H1 (cell line): ENCODE measurements around the gene DNAH12. TPM values are rescaled to one million over a fixed set of nuclear protein-coding genes. Genes with fewer than 3 reads are reported as not detected.

Experiments
- CTCF ChIA-PET: fragments of 300-600 bp; sonication (Branson Sonifier 250); formaldehyde crosslinking; loops from one replicate; lab custom pipeline; 2021; ENCODE audit not compliant: partially characterized antibody; lab: Charles Lee
- POLR2A ChIA-PET: fragments of 300-600 bp; sonication (Branson Sonifier 250); formaldehyde crosslinking; loops from one replicate; lab custom pipeline; 2021; ENCODE audit warnings: inconsistent platforms; ENCODE audit not compliant: partially characterized antibody; lab: Charles Lee
- DNase-seq, 2 experiments: peaks; one replicate each; pipeline versions ENCODE4 v3.0.0 to v3.0.0-alpha.2; 2010 to 2022; ENCODE audit warnings: low spot score in 2 of 2, low read depth in 1 of 2, mixed read lengths in 1 of 2
- FAIRE-seq: peaks from 2 replicates; lab custom pipeline; 2011; peaks lifted over from hg19 to GRCh38; lab: Jason Lieb, UNC
- H2AFZ ChIP-seq: 2 replicates; pipeline ENCODE4 v1.8.1; 2012; ENCODE audit warnings: low read length, inconsistent platforms
- H2AK5ac ChIP-seq: 2 replicates; pipeline ENCODE4 v1.6.1; 2013; ENCODE audit warnings: low read depth, low read length
- H2BK120ac ChIP-seq: replicated peaks from 2 replicates; pipeline ENCODE3; 2013; ENCODE audit warnings: low read depth, low read length, inconsistent platforms
- H2BK12ac ChIP-seq: 2 replicates; pipeline ENCODE4 v1.6.1; 2013; ENCODE audit warnings: low read depth, low read length
- H2BK15ac ChIP-seq: 2 replicates; pipeline ENCODE4 v1.6.1; 2013; ENCODE audit warnings: low read length
- H2BK20ac ChIP-seq: 2 replicates; pipeline ENCODE4 v1.6.1; 2013; ENCODE audit warnings: low read length
- H2BK5ac ChIP-seq: 2 replicates; pipeline ENCODE4 v1.6.1; 2013; ENCODE audit warnings: low read depth, low read length
- H3K14ac ChIP-seq: 2 replicates; pipeline ENCODE4 v1.6.1; 2013; ENCODE audit warnings: inconsistent platforms; ENCODE audit not compliant: insufficient read length
- H3K18ac ChIP-seq: 2 replicates; pipeline ENCODE4 v1.6.1; 2013; ENCODE audit warnings: low read length; ENCODE audit errors: extremely low read depth
- H3K23ac ChIP-seq: 2 replicates; pipeline ENCODE4 v1.6.1; 2013; ENCODE audit warnings: inconsistent platforms; ENCODE audit not compliant: insufficient read length
- H3K23me2 ChIP-seq: 2 replicates; pipeline ENCODE4 v1.6.1; 2013; ENCODE audit warnings: low read depth, low read length
- H3K27ac ChIP-seq: 2 replicates; pipeline ENCODE4 v1.6.1; 2011; ENCODE audit warnings: low read depth, low read length, inconsistent platforms
- H3K27me3 ChIP-seq, 4 experiments: replicated peaks in 1 of 4; 1 replicate in 1 of 4; 2 replicates in 3 of 4; pipeline versions ENCODE4 v1.6.1 to v1.8.1; 2011 to 2013; ENCODE audit warnings: low read length in 3 of 4, mild to moderate bottlenecking in 3 of 4, inconsistent platforms in 2 of 4, mixed read lengths in 2 of 4, moderate library complexity in 1 of 4; ENCODE audit not compliant: control insufficient read depth in 3 of 4, insufficient read depth in 3 of 4; ENCODE audit errors: extremely low read depth in 1 of 4
- H3K36me3 ChIP-seq, 4 experiments: 2 replicates each; pipeline versions ENCODE4 v1.6.1 to v1.8.1; 2011 to 2013; ENCODE audit warnings: mild to moderate bottlenecking in 4 of 4, low read length in 3 of 4, moderate library complexity in 2 of 4, control low read depth in 1 of 4, inconsistent platforms in 1 of 4; ENCODE audit not compliant: insufficient read depth in 4 of 4, control insufficient read depth in 2 of 4
- H3K4ac ChIP-seq: replicated peaks from 2 replicates; pipeline ENCODE3; 2013; ENCODE audit warnings: low read length, low read depth, mixed read lengths, inconsistent platforms; ENCODE audit not compliant: insufficient read length
- H3K4me1 ChIP-seq, 4 experiments: replicated peaks in 1 of 4; 1 replicate in 1 of 4; 2 replicates in 3 of 4; pipeline versions ENCODE4 v1.6.1 to v1.8.1; 2011 to 2013; ENCODE audit warnings: low read length in 3 of 4, inconsistent platforms in 2 of 4, mixed read lengths in 1 of 4; ENCODE audit not compliant: insufficient read depth in 4 of 4, control insufficient read depth in 3 of 4
- H3K4me2 ChIP-seq, 2 experiments: 2 replicates each; pipeline versions ENCODE4 v1.6.1 to v1.8.1; 2011 to 2013; ENCODE audit warnings: low read depth in 2 of 2, low read length in 2 of 2, control low read depth in 1 of 2, inconsistent platforms in 1 of 2, mild to moderate bottlenecking in 1 of 2; ENCODE audit not compliant: insufficient read depth in 1 of 2
- H3K4me3 ChIP-seq, 4 experiments: fragments of 200-600, 300-600 bp in 1 of 4; sonication (generic), shearing (Covaris generic), sonication (Bioruptor Twin) in 1 of 4; 2 replicates each; pipeline versions ENCODE4 v1.5.1 to v1.8.1; 2011 to 2016; ENCODE audit warnings: low read length in 4 of 4, low read depth in 3 of 4, control low read depth in 2 of 4, inconsistent platforms in 2 of 4, mild to moderate bottlenecking in 2 of 4, mixed read lengths in 1 of 4, moderate library complexity in 1 of 4; ENCODE audit not compliant: insufficient read depth in 2 of 4; ENCODE audit errors: extremely low read depth in 1 of 4
- H3K56ac ChIP-seq: replicated peaks from 2 replicates; pipeline ENCODE3; 2013; ENCODE audit warnings: low read depth, mild to moderate bottlenecking, mixed read lengths, low read length, inconsistent platforms; ENCODE audit not compliant: insufficient read length
- H3K79me1 ChIP-seq: 2 replicates; pipeline ENCODE4 v1.6.1; 2013; ENCODE audit warnings: low read depth, low read length, control low read depth
- H3K79me2 ChIP-seq, 2 experiments: 2 replicates each; pipeline versions ENCODE4 v1.6.1 to v1.8.1; 2012 to 2013; ENCODE audit warnings: low read length in 2 of 2, mild to moderate bottlenecking in 2 of 2, inconsistent platforms in 1 of 2; ENCODE audit not compliant: insufficient read depth in 2 of 2, control insufficient read depth in 1 of 2
- H3K9ac ChIP-seq, 4 experiments: replicated peaks in 1 of 4; 1 replicate in 1 of 4; 2 replicates in 3 of 4; pipeline versions ENCODE4 v1.6.1 to v1.8.1; 2011 to 2013; ENCODE audit warnings: low read depth in 3 of 4, low read length in 3 of 4, control low read depth in 2 of 4, mild to moderate bottlenecking in 2 of 4, moderate library complexity in 2 of 4, inconsistent platforms in 1 of 4; ENCODE audit errors: extremely low read depth in 1 of 4
- H3K9me3 ChIP-seq, 2 experiments: 2 replicates each; pipeline versions ENCODE4 v1.6.1 to v1.8.1; 2012 to 2013; ENCODE audit warnings: mild to moderate bottlenecking in 2 of 2, moderate library complexity in 2 of 2, control low read depth in 1 of 2, inconsistent platforms in 1 of 2, low read depth in 1 of 2, low read length in 1 of 2, mixed read lengths in 1 of 2; ENCODE audit not compliant: insufficient read depth in 2 of 2
- H4K20me1 ChIP-seq, 2 experiments: replicated peaks in 1 of 2; 2 replicates each; pipeline versions ENCODE3 to v1.8.1; 2011 to 2013; ENCODE audit warnings: inconsistent platforms in 2 of 2, low read length in 2 of 2, mild to moderate bottlenecking in 1 of 2; ENCODE audit not compliant: insufficient read depth in 2 of 2, control insufficient read depth in 1 of 2
- H4K5ac ChIP-seq: 2 replicates; pipeline ENCODE4 v1.6.1; 2013; ENCODE audit warnings: low read length, low read depth, mixed read lengths, inconsistent platforms; ENCODE audit not compliant: insufficient read length
- H4K8ac ChIP-seq: 2 replicates; pipeline ENCODE4 v1.8.0; 2013; ENCODE audit warnings: mild to moderate bottlenecking, moderate library complexity, low read length, inconsistent platforms; ENCODE audit not compliant: insufficient read depth; ENCODE audit errors: extremely low read depth
- H4K91ac ChIP-seq: replicated peaks from 2 replicates; pipeline ENCODE3; 2013; ENCODE audit warnings: low read length, mixed read lengths, inconsistent platforms; ENCODE audit not compliant: insufficient read length
- CBX5 ChIP-seq: fragments of 300-800, 300-1000 bp; sonication (generic); IDR thresholded peaks from 2 replicates; pipeline ENCODE4 v1.7.1; 2016; ENCODE audit warnings: antibody characterized with exemption, low read length, low read depth
- GABPA ChIP-seq: IDR thresholded peaks from 2 replicates; pipeline ENCODE4 v1.6.1; 2011; ENCODE audit warnings: mild to moderate bottlenecking, low read length, moderate library complexity, borderline replicate concordance; ENCODE audit not compliant: insufficient read depth
- HDAC2 ChIP-seq, 2 experiments: fragments of 300-600 bp in 1 of 2; sonication (generic) in 1 of 2; IDR thresholded peaks; 2 replicates each; pipeline ENCODE4 v1.6.1; 2011 to 2012; ENCODE audit warnings: low read depth in 2 of 2, low read length in 2 of 2, mild to moderate bottlenecking in 2 of 2, moderate library complexity in 2 of 2, borderline replicate concordance in 1 of 2, inconsistent platforms in 1 of 2
- KDM1A ChIP-seq: fragments of 200-600, 300-600 bp; sonication (generic); IDR thresholded peaks from 2 replicates; pipeline ENCODE4 v1.7.1; 2016; ENCODE audit warnings: mild to moderate bottlenecking, low read length, borderline replicate concordance
- MAFK ChIP-seq: IDR thresholded peaks from 2 replicates; pipeline ENCODE4 v1.6.1; 2012; ENCODE audit warnings: low read depth, mild to moderate bottlenecking, improper control_type of control experiment, low read length
- RAD21 ChIP-seq, 2 experiments: IDR thresholded peaks in 1 of 2; conservative IDR thresholded peaks in 1 of 2; 2 replicates each; pipeline ENCODE4 v1.6.1; 2011; ENCODE audit warnings: low read depth in 2 of 2, low read length in 2 of 2, improper control_type of control experiment in 1 of 2, inconsistent platforms in 1 of 2, mild to moderate bottlenecking in 1 of 2, moderate library complexity in 1 of 2
- SP1 ChIP-seq: IDR thresholded peaks from 2 replicates; pipeline ENCODE4 v1.6.1; 2011; ENCODE audit warnings: low read depth, low read length
- WGBS, 2 experiments: shearing (Covaris generic) in 1 of 2; methylation state at CpG; one replicate each; pipeline versions ENCODE4 v1.1.6 to v1.1.7; 2013 to 2015; ENCODE audit warnings: low lambda C conversion rate in 2 of 2, mixed read lengths in 2 of 2, inconsistent platforms in 1 of 2, low coverage in 1 of 2, missing lambda C conversion rate in 1 of 2; ENCODE audit not compliant: insufficient replicate concordance in 2 of 2, insufficient coverage in 1 of 2, insufficient read length in 1 of 2; ENCODE audit errors: extremely low coverage in 1 of 2, missing lambda C conversion rate in 1 of 2; 5-methylcytosine and 5-hydroxymethylcytosine counted together
- polyA plus RNA-seq, 7 experiments: library from polyadenylated mRNA; depleted of rRNA in 3 of 7; stranded (reverse) in 5 of 7; unstranded in 2 of 7; fragments of >200 nt in 5 of 7; fragments of 200-250 nt in 2 of 7; gene quantifications; 1 replicate in 5 of 7; 2 replicates in 1 of 7; 4 replicates in 1 of 7; pipeline versions ENCODE4 v1.2.1 to v1.2.3, GENCODE V29; 2011 to 2013; ENCODE audit warnings: missing spikeins in 2 of 7, mixed read lengths in 2 of 7
- total RNA-seq: library from RNA; stranded (reverse); fragmentation: NEBNext Ultra II Directional; extraction: Animal tissue kit (Norgen Biotek cat#: 25700); gene quantifications from 2 replicates; pipeline ENCODE4 v1.2.1, GENCODE V29; 2021
- TF ChIP-seq, protein P1 (sequence below): IDR thresholded peaks from 2 replicates; pipeline ENCODE4 v1.6.1; 2012; ENCODE audit warnings: low read length, inconsistent platforms
- TF ChIP-seq, protein P2 (sequence below), 3 experiments: IDR thresholded peaks; 1 replicate in 2 of 3; 2 replicates in 1 of 3; pipeline versions ENCODE4 v1.5.1 to v1.6.1; 2011; ENCODE audit warnings: low read length in 3 of 3, mild to moderate bottlenecking in 3 of 3, inconsistent platforms in 2 of 3, low read depth in 1 of 3, moderate library complexity in 1 of 3; ENCODE audit not compliant: insufficient read depth in 1 of 3; ENCODE audit errors: control extremely low read depth in 1 of 3

Gene DNAH12
- total and polyA plus RNA-seq, 2 of the 8 experiments (the other 6 are each of a cell fraction or from before 2014, with no cell fraction given), result not detected

DNA sequence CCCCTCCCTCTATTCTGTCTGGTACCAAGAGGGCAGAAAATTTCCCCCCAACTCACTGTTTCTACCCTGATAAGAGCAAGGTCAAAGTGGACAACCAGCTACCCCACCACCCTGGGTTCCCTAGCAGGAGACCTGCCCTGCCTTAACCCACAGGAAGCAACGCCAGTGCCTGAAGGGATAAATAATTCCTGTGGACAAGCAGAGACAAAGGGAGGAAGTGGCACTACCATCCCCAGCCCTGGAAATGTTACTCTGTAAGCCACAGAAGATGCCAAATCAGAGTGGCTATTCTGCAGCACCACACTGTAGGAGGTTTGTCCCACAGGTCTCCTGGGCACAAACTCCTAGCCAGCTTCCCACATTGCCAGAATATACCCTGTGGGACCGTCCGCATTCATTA is 80.1 kb downstream of the DNAH12 start:
- no peak overlapping the region for H3K9ac ChIP-seq
- ChIA-PET POLR2A (no interaction called here), CTCF (interaction anchor here (1.7 to 1.9 kb wide), 2 partner anchors 10 to 67 kb away, joined by 4 to 6 read pairs; no protein-coding TSS in a partner anchor)
- H3K36me3 ChIP-seq, result no peaks in the 10 kb centered on the region
- no peak overlapping the region for H2BK20ac ChIP-seq
- no peak overlapping the region for H3K4ac ChIP-seq
- H4K20me1 ChIP-seq, result no peaks in the 10 kb centered on the region
- no peaks in the 10 kb centered on the region for H3K9me3 ChIP-seq
- DNase-seq (no peak), FAIRE-seq (no peak)
- H3K18ac ChIP-seq, result no peak overlapping the region
- H3K4me1 ChIP-seq, result no peaks in the 10 kb centered on the region
- 92% methylated on average over 3 of the region's 3 CpGs; no CpG with 5 or more reads in 1 of the 2 experiments for WGBS, 2 experiments
- no peak overlapping the region for H3K4me3 ChIP-seq
- H2AK5ac ChIP-seq, result no peak overlapping the region
- no peak overlapping the region for H4K8ac ChIP-seq
- no peak overlapping the region for H3K56ac ChIP-seq
- H3K4me2 ChIP-seq, result no peak overlapping the region
- no peaks in the 10 kb centered on the region for H3K27me3 ChIP-seq
- no peak overlapping the region for H2BK12ac ChIP-seq
- H3K79me1 ChIP-seq, result no peaks in the 10 kb centered on the region
- H2BK15ac ChIP-seq, result no peak overlapping the region
- no peak overlapping the region for H4K91ac ChIP-seq
- no peak overlapping the region for H2BK120ac ChIP-seq
- no peak overlapping the region for H2BK5ac ChIP-seq
- no peak overlapping the region for H3K23ac ChIP-seq
- H2AFZ ChIP-seq, result peak overlapping the region; percentile 5; the same call in 1 of the 2 replicates
- H3K27ac ChIP-seq, result no peak overlapping the region
- H3K79me2 ChIP-seq, result no peaks in the 10 kb centered on the region
- no peaks in the 10 kb centered on the region for H3K23me2 ChIP-seq
- no peak overlapping the region for H4K5ac ChIP-seq
- no peak overlapping the region for H3K14ac ChIP-seq
- TF ChIP-seq, protein P1, sequence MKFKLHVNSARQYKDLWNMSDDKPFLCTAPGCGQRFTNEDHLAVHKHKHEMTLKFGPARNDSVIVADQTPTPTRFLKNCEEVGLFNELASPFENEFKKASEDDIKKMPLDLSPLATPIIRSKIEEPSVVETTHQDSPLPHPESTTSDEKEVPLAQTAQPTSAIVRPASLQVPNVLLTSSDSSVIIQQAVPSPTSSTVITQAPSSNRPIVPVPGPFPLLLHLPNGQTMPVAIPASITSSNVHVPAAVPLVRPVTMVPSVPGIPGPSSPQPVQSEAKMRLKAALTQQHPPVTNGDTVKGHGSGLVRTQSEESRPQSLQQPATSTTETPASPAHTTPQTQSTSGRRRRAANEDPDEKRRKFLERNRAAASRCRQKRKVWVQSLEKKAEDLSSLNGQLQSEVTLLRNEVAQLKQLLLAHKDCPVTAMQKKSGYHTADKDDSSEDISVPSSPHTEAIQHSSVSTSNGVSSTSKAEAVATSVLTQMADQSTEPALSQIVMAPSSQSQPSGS, result no peak
- TF ChIP-seq RAD21 (IDR thresholded peaks at IDR 0.05 in 1 of 2, conservative IDR thresholded peaks at IDR 0.05 in 1 of 2; ENCODE audit: low read depth in 2 of 2, low read length in 2 of 2) (no peak), CBX5 (no peak), GABPA (no peak), MAFK (no peak), KDM1A (no peak), SP1 (no peak), HDAC2 (IDR thresholded peaks at IDR 0.05; ENCODE audit: borderline replicate concordance in 1 of 2, low read depth in 2 of 2, low read length in 2 of 2) (no peak)
- TF ChIP-seq, protein P2, sequence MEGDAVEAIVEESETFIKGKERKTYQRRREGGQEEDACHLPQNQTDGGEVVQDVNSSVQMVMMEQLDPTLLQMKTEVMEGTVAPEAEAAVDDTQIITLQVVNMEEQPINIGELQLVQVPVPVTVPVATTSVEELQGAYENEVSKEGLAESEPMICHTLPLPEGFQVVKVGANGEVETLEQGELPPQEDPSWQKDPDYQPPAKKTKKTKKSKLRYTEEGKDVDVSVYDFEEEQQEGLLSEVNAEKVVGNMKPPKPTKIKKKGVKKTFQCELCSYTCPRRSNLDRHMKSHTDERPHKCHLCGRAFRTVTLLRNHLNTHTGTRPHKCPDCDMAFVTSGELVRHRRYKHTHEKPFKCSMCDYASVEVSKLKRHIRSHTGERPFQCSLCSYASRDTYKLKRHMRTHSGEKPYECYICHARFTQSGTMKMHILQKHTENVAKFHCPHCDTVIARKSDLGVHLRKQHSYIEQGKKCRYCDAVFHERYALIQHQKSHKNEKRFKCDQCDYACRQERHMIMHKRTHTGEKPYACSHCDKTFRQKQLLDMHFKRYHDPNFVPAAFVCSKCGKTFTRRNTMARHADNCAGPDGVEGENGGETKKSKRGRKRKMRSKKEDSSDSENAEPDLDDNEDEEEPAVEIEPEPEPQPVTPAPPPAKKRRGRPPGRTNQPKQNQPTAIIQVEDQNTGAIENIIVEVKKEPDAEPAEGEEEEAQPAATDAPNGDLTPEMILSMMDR (IDR thresholded peaks at IDR 0.05; ENCODE audit: control extremely low read depth in 1 of 3, insufficient read depth in 1 of 3, low read depth in 1 of 3, low read length in 3 of 3), result no peak
